ENCODE measurements around the gene ZNF830. TPM values are rescaled to one million over a fixed set of nuclear protein-coding genes. Genes with fewer than 3 reads are reported as not detected.

Gene ZNF830
- total RNA-seq, 2 experiments from 2014 or later: 25.2 to 25.4 TPM

DNA sequence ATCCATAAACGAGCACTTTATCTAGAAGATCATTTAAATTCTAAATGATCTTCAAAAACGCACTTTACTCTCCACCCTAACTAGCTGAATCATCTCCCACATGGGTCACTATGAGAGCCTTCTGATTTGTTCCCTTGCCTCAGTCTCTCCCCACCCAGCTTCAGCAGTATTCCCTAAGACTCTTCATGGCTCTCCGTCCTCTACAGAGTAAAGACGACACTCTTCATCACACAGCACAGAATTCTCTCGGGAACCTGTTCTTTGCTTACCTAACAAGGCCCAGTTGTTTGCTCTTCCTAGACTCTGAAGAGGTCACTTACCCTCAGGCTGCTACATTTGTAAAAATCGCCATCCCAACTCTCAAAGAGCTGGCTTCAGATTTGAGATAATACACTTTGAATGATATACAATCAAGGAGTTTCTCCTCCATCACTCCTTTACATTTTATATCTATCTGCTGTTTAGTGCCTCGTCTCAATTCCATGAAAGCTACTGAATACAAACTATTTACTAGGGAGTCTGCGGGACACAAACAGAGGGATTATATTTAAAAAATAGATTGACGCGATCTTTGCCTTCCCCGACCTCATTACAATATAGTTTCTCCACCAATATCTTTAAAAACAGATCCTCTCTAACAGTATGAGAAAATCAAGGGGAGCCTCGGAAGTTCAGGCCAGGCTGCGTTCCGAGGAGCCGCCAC lies 18.5 kb downstream of the ZNF830 start:
- Mint-ChIP-seq H3K4me3 (peak overlapping the region; percentile 79), H3K36me3 (ENCODE audit: low read depth) (no peaks in the 10 kb centered on the region), H3K27ac (peak overlapping the region; percentile 89), H3K4me1 (peaks cover 60% of the 10 kb centered on the region), H3K9me3 (no peaks in the 10 kb centered on the region), H3K27me3 (no peaks in the 10 kb centered on the region)
- ChIA-PET CTCF (interaction anchor here (0.9 to 3.9 kb wide), 5 partner anchors 8 to 140 kb away, joined by 3 to 18 read pairs (median 4); partner anchors contain the start of genes RAD51D and RFFL), POLR2A (interaction anchor here (0.9 to 5.2 kb wide), 21 partner anchors 8 to 557 kb away, joined by 3 to 33 read pairs (median 6); partner anchors contain the start of genes CCT6B, RAD51D, RFFL and ZNF830)
- no peak for DNase-seq

DNA sequence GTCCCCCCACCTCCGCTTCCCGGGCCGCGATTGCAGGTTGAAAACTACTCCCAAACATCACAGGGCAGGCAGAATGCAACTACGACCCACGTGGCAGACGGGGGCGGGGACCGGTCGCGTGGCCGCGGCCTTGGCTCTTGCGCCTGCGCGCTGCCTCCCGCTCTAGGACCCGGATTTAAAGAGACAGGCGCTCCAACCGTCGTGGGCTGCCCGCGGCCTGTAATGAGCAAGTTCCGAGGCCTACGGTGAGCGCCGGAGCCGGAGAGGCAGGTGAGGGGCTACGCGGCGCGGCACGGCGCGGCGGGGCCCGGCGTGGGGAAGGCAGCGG lies 19.0 kb downstream of the ZNF830 start, which contains the start of gene LIG3:
LIG3 (plus strand) TSS at position 160 of the 328 bp plus-strand sequence. CDS start 2,494 bp downstream, outside the sequence.
- Mint-ChIP-seq H3K27me3 (no peaks in the 10 kb centered on the region), H3K9me3 (no peaks in the 10 kb centered on the region), H3K4me1 (peaks cover 58% of the 10 kb centered on the region), H3K4me3 (peak within 1 kb of the TSS; percentile 79), H3K27ac (peak within 1 kb of the TSS; percentile 93), H3K36me3 (ENCODE audit: low read depth) (peaks cover 2% of the 10 kb centered on the region)
- peak; percentile 94 for DNase-seq
- CTCF ChIA-PET: interaction anchor here (0.9 to 3.9 kb wide), 5 partner anchors 9 to 438 kb away, joined by 3 to 18 read pairs (median 3); partner anchors contain the start of gene RAD51D
- POLR2A ChIA-PET: interaction anchor here (0.9 to 5.2 kb wide), 22 partner anchors 8 to 556 kb away, joined by 3 to 33 read pairs (median 6); partner anchors contain the start of genes CCT6B, RAD51D, RFFL and ZNF830

DNA sequence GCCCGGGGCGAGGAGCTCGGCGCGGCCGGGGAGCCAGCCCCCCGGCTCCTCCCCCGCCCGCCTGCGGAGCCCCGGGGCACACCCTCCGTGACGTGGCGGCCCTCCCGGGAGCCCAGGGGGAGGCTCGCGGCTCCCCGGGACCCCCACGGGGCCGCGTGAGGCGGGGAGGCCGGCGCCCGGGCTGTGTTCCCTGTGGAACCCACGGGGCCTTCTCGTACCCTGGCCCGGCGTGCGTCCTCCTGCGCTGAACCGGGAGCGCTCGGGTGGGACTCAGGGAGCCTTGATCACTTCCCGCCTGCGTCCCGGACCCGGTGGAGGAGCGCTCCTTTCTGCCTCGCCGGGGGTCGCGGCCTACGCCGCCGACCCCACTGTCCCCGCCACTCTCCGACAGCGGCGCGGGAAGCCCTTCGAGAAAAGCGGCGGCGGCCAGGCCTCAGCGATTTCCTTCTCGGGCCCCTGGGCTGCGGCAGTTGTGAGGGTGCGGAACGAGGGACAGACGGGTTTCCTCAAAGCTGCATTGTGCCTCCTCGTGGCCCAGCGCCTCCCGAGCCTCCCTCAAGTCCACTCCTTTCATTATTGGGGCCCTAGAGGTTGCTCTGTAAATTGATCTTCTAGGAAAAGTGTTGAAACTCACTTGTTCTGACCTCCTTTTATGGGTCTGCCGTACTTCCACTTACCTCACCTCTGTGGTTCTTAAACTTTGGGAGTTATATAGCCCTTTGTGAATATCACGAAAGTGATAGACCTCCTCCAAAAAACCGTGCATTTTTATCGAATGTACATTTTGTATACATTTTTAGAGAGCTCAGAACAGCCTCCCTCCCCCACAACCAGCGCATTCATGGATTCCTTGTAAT lies 19.6 kb downstream of the ZNF830 start:
- Mint-ChIP-seq H3K4me1 (peaks cover 54% of the 10 kb centered on the region), H3K9me3 (no peaks in the 10 kb centered on the region), H3K27ac (peak overlapping the region; percentile 93), H3K4me3 (peak overlapping the region; percentile 79), H3K36me3 (ENCODE audit: low read depth) (peaks cover 4% of the 10 kb centered on the region), H3K27me3 (no peaks in the 10 kb centered on the region)
- ChIA-PET POLR2A (interaction anchor here (0.6 to 5.2 kb wide), 28 partner anchors 9 to 556 kb away, joined by 3 to 33 read pairs (median 5); partner anchors contain the start of genes CCT6B, RAD51D, RFFL and ZNF830), CTCF (interaction anchor here (0.8 to 3.9 kb wide), 10 partner anchors 10 to 438 kb away, joined by 3 to 18 read pairs (median 4); partner anchors contain the start of genes CCT6B, RAD51D and ZNF830)
- peak; percentile 81 for DNase-seq

DNA sequence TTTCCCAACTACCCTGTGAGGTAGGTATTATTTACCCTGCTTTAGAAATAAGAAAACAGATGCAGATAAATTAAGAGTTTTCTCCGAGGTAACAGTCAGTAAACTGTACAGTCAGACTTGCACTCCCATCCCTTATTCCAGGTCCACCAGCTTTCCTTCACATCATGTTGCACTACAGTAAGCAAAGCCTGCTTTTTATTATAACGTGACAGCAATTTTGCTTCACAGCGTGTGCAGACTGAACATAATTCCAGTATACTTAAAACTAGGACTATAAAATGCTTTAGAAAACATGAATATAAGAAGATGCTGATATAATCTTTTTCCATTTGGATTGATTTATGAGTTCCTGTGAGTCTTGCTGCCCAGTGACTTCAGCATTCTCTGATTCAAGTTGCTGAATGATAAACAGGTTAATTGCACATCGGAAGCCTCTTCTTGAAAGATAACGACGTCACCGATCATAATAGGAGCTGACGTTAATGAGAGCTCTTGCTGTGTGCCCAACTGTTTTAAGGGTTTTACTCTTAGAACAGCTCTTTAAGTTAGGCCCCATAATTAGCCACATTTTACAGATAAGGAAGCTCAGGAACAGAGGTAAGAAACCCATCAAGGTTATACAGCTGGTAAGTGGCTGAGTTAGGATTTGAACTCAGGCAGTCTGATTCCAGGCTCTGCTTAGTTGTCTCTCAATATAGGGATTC lies 20.4 kb downstream of the ZNF830 start:
- CTCF ChIA-PET: interaction anchor here (0.8 to 3.9 kb wide), 12 partner anchors 10 to 439 kb away, joined by 3 to 18 read pairs (median 4); partner anchors contain the start of genes CCT6B, RAD51D, RFFL and ZNF830
- POLR2A ChIA-PET: interaction anchor here (0.6 to 5.2 kb wide), 24 partner anchors 8 to 262 kb away, joined by 3 to 33 read pairs (median 6); partner anchors contain the start of genes CCT6B, RAD51D, RFFL and SLFN5
- H3K36me3 Mint-ChIP-seq (ENCODE audit: low read depth): peaks cover 10% of the 10 kb centered on the region
- H3K9me3 Mint-ChIP-seq: no peaks in the 10 kb centered on the region
- H3K27ac Mint-ChIP-seq: peak overlapping the region; percentile 93
- no peaks in the 10 kb centered on the region for H3K27me3 Mint-ChIP-seq
- peak overlapping the region; percentile 79 for H3K4me3 Mint-ChIP-seq
- peaks cover 49% of the 10 kb centered on the region for H3K4me1 Mint-ChIP-seq
- DNase-seq: no peak

DNA sequence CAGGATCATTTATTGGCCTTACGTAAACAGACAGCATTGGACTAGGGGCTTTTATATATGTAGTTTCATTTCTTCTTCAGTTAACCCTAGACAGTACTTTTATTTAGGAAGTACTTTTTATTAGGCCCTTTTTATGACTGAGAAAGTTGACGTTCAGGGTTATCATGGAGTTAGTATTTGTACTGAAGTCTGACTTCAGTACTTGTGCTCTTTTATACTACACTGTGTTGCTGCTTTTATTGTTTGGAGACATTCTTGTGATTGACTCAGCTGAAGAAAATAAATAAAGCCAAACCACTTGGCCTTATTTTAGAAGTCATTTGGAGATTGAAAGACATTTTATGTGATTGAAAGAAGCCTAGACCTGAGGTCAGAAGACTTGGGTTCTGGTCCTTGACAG lies 25.9 kb downstream of the ZNF830 start:
- H3K9me3 Mint-ChIP-seq: no peaks in the 10 kb centered on the region
- CTCF ChIA-PET: interaction anchor here (1.8 kb wide), 1 partner anchor 103 kb away, joined by 5 read pairs; no protein-coding TSS in a partner anchor

DNA sequence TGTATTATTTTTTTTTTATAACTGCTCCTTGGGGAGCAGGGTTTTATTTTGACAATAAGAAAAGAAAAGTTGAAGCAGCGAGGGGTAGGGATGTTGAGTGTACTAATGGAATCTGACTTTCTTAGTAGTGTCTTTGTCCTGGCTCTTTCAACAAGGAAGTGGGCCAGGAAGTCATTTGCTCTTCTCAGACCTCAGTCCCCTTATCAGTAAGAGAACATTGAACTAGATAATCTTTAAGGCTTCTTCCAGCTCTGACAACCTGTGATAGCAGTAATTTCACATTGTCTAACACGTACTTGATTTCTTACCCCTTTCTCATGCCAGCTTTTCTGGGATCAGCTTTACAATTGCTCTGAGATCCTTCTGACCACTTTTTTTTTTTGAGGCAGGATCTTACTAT lies 27.3 kb downstream of the ZNF830 start:
- Mint-ChIP-seq H3K27me3 (no peaks in the 10 kb centered on the region), H3K27ac (no peak overlapping the region), H3K4me3 (no peak overlapping the region), H3K9me3 (no peaks in the 10 kb centered on the region), H3K36me3 (ENCODE audit: low read depth) (peaks cover 55% of the 10 kb centered on the region), H3K4me1 (peaks cover 38% of the 10 kb centered on the region)
- DNase-seq: no peak
- CTCF ChIA-PET: interaction anchor here (12.7 kb wide), 1 partner anchor 130 kb away, joined by 123 read pairs; the partner anchor contains the start of genes FNDC8 and RAD51D
- POLR2A ChIA-PET: interaction anchor here (0.7 to 4.4 kb wide), 3 partner anchors 7 to 131 kb away, joined by 3 to 31 read pairs (median 4); partner anchors contain the start of genes LIG3 and RAD51D

More for the DNA sequence above, 25.9 kb downstream of the ZNF830 start:
- H3K27ac Mint-ChIP-seq: no peak overlapping the region
- H3K4me1 Mint-ChIP-seq: peaks cover 35% of the 10 kb centered on the region
- H3K36me3 Mint-ChIP-seq (ENCODE audit: low read depth): peaks cover 40% of the 10 kb centered on the region
- no peak overlapping the region for H3K4me3 Mint-ChIP-seq
- no peaks in the 10 kb centered on the region for H3K27me3 Mint-ChIP-seq
- DNase-seq: no peak
- POLR2A ChIA-PET: no interaction called here

DNA sequence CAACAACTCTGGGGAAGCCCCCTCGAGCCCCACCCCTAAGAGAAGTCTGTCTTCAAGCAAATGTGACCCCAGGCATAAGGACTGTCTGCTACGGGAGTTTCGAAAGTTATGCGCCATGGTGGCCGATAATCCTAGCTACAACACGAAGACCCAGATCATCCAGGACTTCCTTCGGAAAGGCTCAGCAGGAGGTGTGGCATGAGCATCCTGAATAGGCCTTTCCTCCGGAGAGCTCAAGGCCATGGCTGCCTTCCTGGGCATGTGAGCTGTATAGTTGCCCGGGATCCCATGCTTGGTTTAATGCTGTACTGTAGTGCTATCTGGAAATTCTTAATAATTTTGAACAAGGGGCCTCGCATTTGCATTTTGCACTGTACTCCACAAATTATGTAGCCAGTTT lies 28.1 kb downstream of the ZNF830 start:
- DNase-seq: no peak
- Mint-ChIP-seq H3K4me1 (peaks cover 29% of the 10 kb centered on the region), H3K27ac (no peak overlapping the region), H3K36me3 (ENCODE audit: low read depth) (peaks cover 61% of the 10 kb centered on the region), H3K9me3 (no peaks in the 10 kb centered on the region), H3K4me3 (no peak overlapping the region), H3K27me3 (no peaks in the 10 kb centered on the region)
- ChIA-PET CTCF (interaction anchor here (12.7 kb wide), 1 partner anchor 130 kb away, joined by 123 read pairs; the partner anchor contains the start of genes FNDC8 and RAD51D), POLR2A (interaction anchor here (0.9 to 4.4 kb wide), 3 partner anchors 8 to 129 kb away, joined by 3 to 31 read pairs (median 4); partner anchors contain the start of gene LIG3)

DNA sequence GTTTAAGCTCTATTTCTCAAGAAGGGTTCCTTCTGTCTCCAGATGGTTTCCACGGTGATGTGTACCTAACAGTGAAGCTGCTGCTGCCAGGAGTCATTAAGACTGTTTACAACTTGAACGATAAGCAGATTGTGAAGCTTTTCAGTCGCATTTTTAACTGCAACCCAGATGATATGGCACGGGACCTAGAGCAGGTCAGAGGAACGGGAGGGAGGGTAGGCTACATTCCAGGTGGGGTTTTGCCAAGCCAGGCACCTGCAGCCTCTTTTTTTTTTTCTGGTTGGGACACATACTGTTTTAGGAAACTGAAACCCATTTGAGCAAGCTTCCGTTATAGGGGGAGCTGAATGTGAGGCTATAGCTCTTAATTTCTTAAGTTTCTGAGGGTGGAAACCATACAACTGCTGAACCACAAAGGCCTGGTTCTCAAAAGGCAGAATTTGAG lies 29.6 kb downstream of the ZNF830 start:
- Mint-ChIP-seq H3K9me3 (no peaks in the 10 kb centered on the region), H3K4me3 (no peak overlapping the region), H3K4me1 (peaks cover 24% of the 10 kb centered on the region), H3K27ac (peak overlapping the region; percentile 11), H3K36me3 (ENCODE audit: low read depth) (peaks cover 63% of the 10 kb centered on the region), H3K27me3 (no peaks in the 10 kb centered on the region)
- ChIA-PET CTCF (interaction anchor here (0.6 to 12.7 kb wide), 4 partner anchors 9 to 128 kb away, joined by 3 to 123 read pairs (median 6); partner anchors contain the start of genes FNDC8 and RAD51D), POLR2A (interaction anchor here (1.2 to 4.4 kb wide), 6 partner anchors 10 to 128 kb away, joined by 3 to 31 read pairs (median 6); partner anchors contain the start of genes CCT6B, LIG3, RAD51D and RFFL)
- DNase-seq: no peak

DNA sequence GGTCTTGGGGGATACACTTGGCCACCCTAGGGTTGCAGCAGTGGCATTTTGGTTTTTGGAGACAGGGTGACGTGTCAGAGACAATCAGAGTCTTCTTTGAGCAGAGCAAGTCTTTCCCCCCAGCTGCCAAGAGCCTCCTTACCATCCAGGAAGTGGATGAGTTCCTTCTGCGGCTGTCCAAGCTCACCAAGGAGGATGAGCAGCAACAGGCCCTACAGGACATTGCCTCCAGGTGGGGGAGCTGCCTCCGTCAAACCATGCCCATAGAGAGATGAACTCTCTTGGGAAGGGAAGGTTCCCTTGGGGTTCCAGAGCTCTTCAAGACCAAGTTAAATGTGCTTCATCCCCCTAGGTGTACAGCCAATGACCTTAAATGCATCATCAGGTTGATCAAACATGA lies 30.3 kb downstream of the ZNF830 start:
- peak overlapping the region; percentile 28 for H3K27ac Mint-ChIP-seq
- H3K36me3 Mint-ChIP-seq (ENCODE audit: low read depth): peaks cover 62% of the 10 kb centered on the region

DNA sequence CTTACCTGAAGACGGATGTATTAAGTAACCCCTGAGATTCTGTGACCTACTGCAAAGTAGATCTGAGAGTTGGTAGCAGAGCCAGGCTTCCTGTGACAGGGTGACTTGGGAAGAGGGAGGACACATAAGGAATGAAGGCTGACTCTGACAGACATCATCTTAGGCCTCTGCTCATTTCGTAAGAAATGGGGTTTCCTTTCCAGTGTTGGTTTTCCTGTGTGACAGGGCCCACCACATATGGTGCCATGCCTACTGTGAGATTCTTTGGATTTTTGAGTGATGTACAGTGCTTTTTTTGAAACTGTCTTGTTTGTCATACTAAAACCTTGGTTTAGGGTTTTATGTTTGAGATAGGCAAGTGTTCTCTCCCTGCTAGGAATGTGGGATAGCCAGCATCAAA lies 31.7 kb downstream of the ZNF830 start:
- POLR2A ChIA-PET: interaction anchor here (1.4 kb wide), 1 partner anchor 30 kb away, joined by 6 read pairs; no protein-coding TSS in a partner anchor
- no peak for DNase-seq
- Mint-ChIP-seq H3K36me3 (ENCODE audit: low read depth) (peaks cover 61% of the 10 kb centered on the region), H3K4me1 (peaks cover 25% of the 10 kb centered on the region), H3K27ac (no peak overlapping the region), H3K27me3 (no peaks in the 10 kb centered on the region), H3K9me3 (no peaks in the 10 kb centered on the region), H3K4me3 (no peak overlapping the region)
- CTCF ChIA-PET: interaction anchor here (1.0 to 12.7 kb wide), 3 partner anchors 10 to 126 kb away, joined by 3 to 123 read pairs (median 3); partner anchors contain the start of genes FNDC8 and RAD51D

More for the DNA sequence above, 30.3 kb downstream of the ZNF830 start:
- ChIA-PET POLR2A (interaction anchor here (1.4 to 4.4 kb wide), 5 partner anchors 10 to 128 kb away, joined by 3 to 31 read pairs (median 6); partner anchors contain the start of genes CCT6B, LIG3, RAD51D and ZNF830), CTCF (interaction anchor here (0.6 to 12.7 kb wide), 3 partner anchors 10 to 127 kb away, joined by 3 to 123 read pairs (median 9); partner anchors contain the start of genes FNDC8 and RAD51D)
- H3K27me3 Mint-ChIP-seq: no peaks in the 10 kb centered on the region
- H3K4me3 Mint-ChIP-seq: no peak overlapping the region
- no peaks in the 10 kb centered on the region for H3K9me3 Mint-ChIP-seq
- peaks cover 24% of the 10 kb centered on the region for H3K4me1 Mint-ChIP-seq
- no peak for DNase-seq
